Measurements from ENCODE around the gene KCNB1.

Gene KCNB1

DNA sequence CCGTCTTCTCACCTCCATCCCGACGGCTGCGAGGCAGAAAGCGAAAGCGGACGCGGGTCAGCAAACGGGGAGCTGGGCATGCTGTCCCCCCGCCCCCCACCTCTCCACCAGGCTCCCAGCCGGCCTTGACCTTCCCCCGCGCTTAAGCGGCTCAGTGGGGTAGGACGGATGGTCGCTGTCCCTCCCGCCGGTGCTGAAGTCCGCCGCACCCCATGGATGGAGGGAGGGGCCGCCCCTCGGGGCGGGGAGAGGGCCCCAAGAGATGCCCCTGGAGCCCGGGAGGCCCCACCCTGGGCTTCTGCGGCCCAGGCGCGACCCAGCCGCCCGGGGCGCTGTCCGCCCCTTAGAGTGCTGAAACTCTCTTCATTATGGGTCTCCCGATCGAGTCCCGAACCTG, at the start of gene KCNB1:
TSS of gene KCNB1 (minus strand) at position 48 of the 397 bp plus-strand sequence. CDS start 188 bp downstream, outside the sequence.
- intact Hi-C loops (cut with DNase I): no loop called here
- DNase-seq: peak in 30 of 42 donors; percentile 15 to 70 (median 38)

GRCh38 chr20:49529470-49529869, 47.0 kb upstream of the KCNB1 start:
- intact Hi-C loops (cut with DNase I): no loop called here
- no peak for DNase-seq

DNA sequence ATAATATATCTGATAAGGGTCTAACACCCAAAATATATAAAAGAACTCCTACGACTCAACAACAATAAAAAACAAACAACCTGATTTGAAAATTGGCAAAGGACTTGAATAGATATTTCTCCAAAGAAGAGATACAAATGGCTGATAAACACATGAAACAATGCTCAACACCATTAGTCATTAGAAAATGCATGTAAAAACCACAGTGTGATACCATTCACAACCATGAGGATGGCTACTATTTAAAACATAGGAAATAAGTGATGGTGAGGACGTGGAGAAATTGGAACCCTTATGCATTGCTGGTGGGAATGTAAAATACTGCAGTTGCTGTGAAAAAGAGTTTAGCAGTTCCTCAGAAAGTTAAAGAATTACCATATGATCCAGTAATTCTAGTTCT, 44.1 kb upstream of the KCNB1 start:
- intact Hi-C loops (cut with DNase I): no loop called here
- no peak for DNase-seq

DNA sequence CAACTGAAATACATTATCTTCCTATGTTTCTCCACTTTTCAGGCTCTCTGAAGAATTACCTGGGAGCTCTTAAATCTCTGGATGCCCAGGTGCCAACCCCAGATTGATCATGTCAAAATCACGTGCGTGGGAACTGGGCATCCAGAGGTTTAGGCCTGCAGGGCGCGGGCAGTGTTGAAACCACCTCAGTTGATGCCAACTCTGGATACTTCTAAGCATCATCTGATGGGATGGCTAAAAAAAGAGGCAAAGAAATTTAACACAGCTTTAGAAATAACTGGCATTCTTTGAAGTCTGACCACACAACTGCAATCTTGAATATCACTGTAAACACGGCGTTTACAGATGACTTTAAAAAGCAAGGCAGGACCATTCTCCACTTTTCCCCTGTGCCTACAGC, 43.6 kb upstream of the KCNB1 start:
- DNase-seq: peak in 1 of 42 donors; percentile 18
- intact Hi-C loops (cut with DNase I): no loop called here

- DNase-seq: no peak
- intact Hi-C loops (cut with DNase I): no loop called here
Observed at GRCh38 chr20:49523767-49524360, 41.4 kb upstream of the KCNB1 start.

GRCh38 chr20:49521356-49521755, 38.9 kb upstream of the KCNB1 start:
- intact Hi-C loops (cut with DNase I): no loop called here
- peak in 1 of 42 donors; percentile 5 for DNase-seq

DNA sequence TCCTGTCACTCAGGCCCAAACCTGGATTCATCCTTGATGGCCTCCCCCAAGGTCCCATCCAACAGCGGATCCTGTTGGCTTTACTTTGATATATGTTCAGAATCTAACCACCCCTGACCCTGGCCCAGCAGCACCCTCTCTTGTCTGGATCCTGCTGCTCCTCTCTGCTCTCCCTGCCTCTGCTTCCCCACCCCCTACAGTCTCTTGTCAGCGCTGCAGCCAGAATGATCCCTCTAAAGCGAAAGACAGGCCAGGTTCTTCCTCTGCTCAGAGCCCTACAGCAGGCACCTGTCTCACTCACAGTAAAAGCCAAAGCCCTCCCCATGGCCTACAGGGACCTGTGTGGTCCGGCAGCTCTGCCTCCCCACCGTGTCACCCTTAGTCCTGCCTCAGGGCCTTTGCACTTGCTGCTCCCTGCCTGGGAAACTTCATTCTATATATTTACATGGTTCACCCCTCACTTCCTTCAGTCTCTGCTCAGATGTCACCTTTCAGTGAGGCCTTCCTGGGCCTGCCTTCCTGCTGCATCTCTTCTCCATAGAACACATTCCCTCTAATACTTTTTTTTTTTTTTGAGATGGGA, 37.4 kb upstream of the KCNB1 start:
- DNase-seq: no peak
- intact Hi-C loops (cut with DNase I): no loop called here

DNA sequence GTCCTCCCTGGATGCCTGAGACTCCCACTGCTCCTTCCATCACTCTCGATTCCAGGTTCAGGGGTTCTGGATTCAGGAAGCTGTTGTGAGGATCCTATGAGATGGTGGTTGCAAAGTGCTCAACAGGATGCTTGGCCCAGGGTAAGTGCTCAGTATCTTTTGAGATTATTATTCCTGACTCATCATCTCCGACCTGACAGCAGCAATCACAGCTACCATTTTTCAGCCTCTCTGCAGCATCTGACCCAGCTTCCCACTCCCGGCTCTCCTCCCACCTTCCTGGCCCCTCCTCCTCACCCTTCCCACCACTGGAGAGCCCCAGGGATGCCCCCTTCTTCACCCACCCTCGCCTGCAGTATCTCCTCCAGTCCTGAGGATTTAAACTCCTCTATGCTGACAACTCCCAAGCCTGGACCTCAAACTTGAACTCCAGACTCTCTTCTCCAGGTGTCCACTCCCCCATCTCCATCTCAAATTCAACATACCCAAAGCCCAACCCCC, 36.8 kb upstream of the KCNB1 start:
- intact Hi-C loops (cut with DNase I): no loop called here
- DNase-seq: no peak

- no peak for DNase-seq
- intact Hi-C loops (cut with DNase I): no loop called here
Observed at GRCh38 chr20:49518576-49518975, 36.1 kb upstream of the KCNB1 start.

- intact Hi-C loops (cut with DNase I): no loop called here
- DNase-seq: no peak
Observed at GRCh38 chr20:49517805-49518100, 35.3 kb upstream of the KCNB1 start.

DNA sequence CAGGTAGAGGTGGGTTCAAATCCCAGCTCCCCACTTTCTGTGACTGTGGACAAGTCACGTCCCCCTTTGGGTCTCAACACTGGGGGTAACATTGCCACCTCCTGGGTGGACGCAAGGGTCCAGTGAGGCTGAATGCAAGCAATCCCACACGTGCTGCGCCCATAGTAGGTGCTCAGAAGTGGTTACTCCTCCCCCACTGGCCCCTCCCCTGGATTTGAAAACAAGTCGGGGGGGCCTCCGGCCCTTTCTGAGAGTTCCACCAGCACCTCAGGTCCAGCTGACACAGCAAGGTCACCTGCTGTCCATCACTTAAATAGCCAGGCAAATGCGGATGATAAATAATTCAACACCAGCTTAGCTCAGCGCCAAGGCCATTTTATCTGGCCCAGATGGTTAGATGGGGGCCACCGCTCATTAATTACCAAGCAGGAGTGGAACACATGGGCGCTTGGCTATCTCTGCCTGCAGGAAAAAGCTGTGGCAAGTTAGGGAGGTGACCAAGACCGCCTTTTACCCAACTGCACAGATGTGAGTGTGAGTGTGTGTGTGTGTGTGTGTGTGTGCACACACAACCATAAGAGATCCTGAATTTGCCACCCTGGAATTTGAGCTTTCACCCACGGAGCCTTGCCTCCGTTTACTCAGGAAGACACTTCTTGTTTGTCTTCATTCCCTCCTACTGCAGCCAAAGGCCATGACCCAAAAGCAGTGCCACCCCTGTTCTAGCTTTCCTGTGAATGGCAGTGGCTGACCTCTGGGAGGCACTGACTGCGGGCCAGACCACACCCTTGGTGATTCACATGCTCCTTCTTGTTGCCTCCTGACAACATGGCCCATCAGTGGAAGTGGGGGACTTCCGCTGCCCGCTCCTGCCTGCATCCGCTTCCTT, 34.7 kb upstream of the KCNB1 start:
- intact Hi-C loops (cut with DNase I): no loop called here
- DNase-seq: peak in 1 of 42 donors; percentile 19

DNA sequence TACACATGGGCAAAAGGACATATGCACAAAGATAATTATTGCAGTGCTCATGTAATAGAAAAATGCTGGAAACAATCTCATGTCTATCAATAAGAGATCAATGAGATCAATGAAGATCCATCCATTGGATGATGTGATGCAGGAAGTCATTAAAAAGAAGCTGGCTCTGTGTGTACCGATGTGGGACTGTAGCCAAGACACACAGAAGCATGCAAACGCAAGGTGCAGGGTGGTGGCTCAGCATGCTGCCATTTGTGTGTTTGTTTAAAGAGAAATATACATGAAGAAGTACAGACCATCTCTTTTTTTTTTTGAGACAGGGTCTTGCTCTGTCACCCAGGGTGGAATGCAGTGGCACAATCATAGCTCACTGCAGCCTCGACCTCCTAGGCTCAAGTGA, 33.1 kb upstream of the KCNB1 start:
- intact Hi-C loops (cut with DNase I): no loop called here
- no peak for DNase-seq

GRCh38 chr20:49513517-49513916, 31.0 kb upstream of the KCNB1 start:
- intact Hi-C loops (cut with DNase I): no loop called here
- DNase-seq: no peak

- intact Hi-C loops (cut with DNase I): no loop called here
Observed at GRCh38 chr20:49513009-49513408, 30.5 kb upstream of the KCNB1 start.

DNA sequence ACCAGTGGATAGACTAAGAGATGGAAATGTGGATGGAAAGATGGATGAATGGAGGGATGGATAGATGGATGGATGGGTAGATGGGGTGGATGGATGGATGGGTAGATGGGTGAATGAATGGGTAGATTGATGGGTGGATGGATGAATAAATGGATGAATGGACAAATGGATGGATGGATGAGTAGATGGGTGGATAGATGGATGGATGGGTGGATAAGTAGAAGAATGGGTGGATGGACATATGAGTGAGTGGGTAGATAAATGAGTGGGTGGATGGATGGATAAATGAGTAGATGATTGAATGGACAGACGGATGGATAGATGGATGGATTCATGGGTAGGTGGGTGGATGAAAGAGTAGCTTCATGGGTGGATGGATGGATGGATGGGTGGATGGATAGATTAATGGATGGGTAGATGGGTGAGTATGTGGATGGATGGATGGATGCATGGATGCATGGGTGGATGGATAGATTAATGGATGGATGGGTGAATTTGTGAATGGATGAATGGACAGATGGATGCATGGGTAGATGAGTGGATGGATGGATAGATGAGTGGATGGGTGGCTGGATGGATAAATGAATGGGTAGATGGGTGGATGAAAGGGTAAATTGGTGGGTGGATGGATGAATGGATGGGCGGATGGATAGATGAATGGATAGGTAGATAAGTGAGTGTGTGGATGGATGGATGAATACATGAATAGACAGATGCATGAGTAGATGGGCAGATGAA, 29.5 kb upstream of the KCNB1 start:
- DNase-seq: no peak
- intact Hi-C loops (cut with DNase I): no loop called here

More at GRCh38 chr20:49513009-49513408, 30.5 kb upstream of the KCNB1 start:
- no peak for DNase-seq

GRCh38 chr20:49510562-49511122, 28.2 kb upstream of the KCNB1 start:
- no peak for DNase-seq
- intact Hi-C loops (cut with DNase I): no loop called here

- peak in 24 of 42 donors; percentile 9 to 68 (median 30) for DNase-seq
Observed at GRCh38 chr20:49508435-49509199, 26.1 kb upstream of the KCNB1 start.

GRCh38 chr20:49507741-49508434, 25.4 kb upstream of the KCNB1 start:
- intact Hi-C loops (cut with DNase I): no loop called here
- peak in 2 of 42 donors; percentile 5 to 31 for DNase-seq

More at GRCh38 chr20:49508435-49509199, 26.1 kb upstream of the KCNB1 start:
- intact Hi-C loops (cut with DNase I): no loop called here

Measured in head of caudate nucleus (tissue), 42 donors.